ENCODE results near the gene OPTC. TPM values are rescaled to one million over a fixed set of nuclear protein-coding genes. Genes with fewer than 3 reads are reported as not detected.

The OPTC gene
- total and polyA plus RNA-seq, 3 donors from 2014 or later, result 0.55 to 1.1 (median 0.87) TPM

DNA sequence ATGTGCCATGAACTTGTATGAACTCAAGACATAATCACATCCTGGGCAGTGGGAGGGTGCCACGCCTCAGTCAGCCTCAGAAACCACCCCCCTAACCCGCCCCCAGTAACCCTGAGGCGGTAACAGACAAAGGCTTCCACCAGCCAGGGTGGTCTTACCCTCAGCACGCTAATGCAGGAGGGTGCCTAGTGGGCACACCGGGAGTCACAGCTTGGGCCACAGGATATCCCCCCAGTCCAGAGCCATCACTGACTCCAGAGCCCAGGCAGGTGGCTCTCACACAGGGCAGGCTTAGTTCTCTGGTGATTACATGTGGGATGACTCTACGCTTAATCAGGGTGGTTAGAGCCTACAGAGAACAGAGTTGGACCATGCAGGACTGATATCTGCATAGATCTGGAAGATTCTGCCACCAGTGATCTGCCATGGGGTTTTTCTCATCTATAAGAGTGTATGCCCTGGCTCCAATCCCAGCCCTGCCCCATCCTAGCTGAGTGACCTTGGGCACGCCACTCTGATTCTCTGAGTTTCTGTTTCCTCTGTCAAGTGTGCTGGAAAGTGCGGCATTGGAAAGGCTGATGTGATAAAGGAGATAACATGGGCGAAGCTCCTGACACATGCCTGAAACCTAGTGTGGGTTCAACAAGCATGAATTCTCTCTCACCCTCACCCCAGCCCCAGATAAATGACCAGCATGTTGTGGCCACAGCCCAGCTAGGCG is 27.3 kb downstream of the OPTC start:
- DNase-seq, result peak; percentile 86
- intact Hi-C loops (cut with DNase I; ENCODE audit: low total_unique reads), result no loop called here
- peaks cover 35% of the 10 kb centered on the region for H3K4me1 ChIP-seq
- H3K27ac ChIP-seq, result no peak overlapping the region
- no peaks in the 10 kb centered on the region for H3K27me3 ChIP-seq
- TF ChIP-seq, protein P1, sequence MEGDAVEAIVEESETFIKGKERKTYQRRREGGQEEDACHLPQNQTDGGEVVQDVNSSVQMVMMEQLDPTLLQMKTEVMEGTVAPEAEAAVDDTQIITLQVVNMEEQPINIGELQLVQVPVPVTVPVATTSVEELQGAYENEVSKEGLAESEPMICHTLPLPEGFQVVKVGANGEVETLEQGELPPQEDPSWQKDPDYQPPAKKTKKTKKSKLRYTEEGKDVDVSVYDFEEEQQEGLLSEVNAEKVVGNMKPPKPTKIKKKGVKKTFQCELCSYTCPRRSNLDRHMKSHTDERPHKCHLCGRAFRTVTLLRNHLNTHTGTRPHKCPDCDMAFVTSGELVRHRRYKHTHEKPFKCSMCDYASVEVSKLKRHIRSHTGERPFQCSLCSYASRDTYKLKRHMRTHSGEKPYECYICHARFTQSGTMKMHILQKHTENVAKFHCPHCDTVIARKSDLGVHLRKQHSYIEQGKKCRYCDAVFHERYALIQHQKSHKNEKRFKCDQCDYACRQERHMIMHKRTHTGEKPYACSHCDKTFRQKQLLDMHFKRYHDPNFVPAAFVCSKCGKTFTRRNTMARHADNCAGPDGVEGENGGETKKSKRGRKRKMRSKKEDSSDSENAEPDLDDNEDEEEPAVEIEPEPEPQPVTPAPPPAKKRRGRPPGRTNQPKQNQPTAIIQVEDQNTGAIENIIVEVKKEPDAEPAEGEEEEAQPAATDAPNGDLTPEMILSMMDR (IDR thresholded peaks at IDR 0.05), result no peak
- no peak for TF ChIP-seq POLR2A (IDR thresholded peaks at IDR 0.05)
- WGBS, 2 donors, result 61 to 63% methylated on average over 9 to 10 of the region's 10 CpGs
- H3K36me3 ChIP-seq (ENCODE audit: low read depth, missing control alignments), result no peaks in the 10 kb centered on the region
- no peaks in the 10 kb centered on the region for H3K9me3 ChIP-seq
- no peak overlapping the region for H3K4me3 ChIP-seq

DNA sequence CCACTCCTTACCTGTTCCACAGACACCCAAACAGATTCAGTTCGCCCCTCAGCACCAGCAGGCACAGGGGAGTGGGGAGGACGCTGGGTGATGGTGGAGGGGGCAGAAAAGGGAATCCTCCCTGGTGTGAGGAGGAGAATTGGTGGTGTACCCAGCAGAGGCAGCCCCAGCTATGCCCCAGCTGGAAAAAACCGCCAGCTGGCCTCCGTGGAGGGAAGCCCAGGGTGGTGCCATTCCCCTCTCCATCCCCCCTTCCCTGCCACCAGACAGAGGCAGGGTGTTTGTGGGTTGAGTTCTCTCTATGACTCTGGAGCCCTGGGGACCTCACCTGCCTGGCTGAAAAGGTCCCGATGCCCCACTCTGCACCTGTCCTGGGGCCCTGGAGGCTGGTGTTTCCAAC is 27.9 kb downstream of the OPTC start:
- Histone ChIP-seq H3K4me3 (no peak overlapping the region), H3K27me3 (no peaks in the 10 kb centered on the region), H3K36me3 (ENCODE audit: low read depth, missing control alignments) (no peaks in the 10 kb centered on the region), H3K27ac (no peak overlapping the region), H3K9me3 (no peaks in the 10 kb centered on the region), H3K4me1 (peaks cover 35% of the 10 kb centered on the region)
- 72 to 93% methylated on average over 4 to 5 of the region's 5 CpGs for WGBS, 2 donors
- no peak for TF ChIP-seq POLR2A (IDR thresholded peaks at IDR 0.05)
- TF ChIP-seq, protein P1 (IDR thresholded peaks at IDR 0.05), result no peak
- intact Hi-C loops (cut with DNase I; ENCODE audit: low total_unique reads), result no loop called here
- DNase-seq, result no peak

DNA sequence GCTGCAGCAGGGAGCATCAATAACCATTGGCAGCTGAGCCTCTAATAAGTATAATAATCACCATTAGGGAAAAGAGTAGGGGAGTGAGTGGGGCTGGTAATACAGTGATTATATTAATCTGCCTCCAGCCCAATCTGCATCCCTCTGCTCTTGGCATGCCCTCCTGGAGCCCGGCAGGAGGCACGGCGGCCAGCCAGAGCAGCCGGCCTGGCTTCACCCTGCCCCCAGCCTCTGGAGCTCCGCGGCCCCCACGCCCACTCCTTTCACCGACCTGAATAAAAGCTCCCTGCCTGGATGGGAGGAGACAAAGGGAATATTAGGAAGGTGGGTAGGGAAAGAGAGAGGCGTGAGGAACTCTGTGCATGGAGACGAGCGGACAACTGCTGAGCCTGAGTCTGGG is 28.3 kb downstream of the OPTC start:
- Histone ChIP-seq H3K27me3 (no peaks in the 10 kb centered on the region), H3K4me3 (no peak overlapping the region), H3K36me3 (ENCODE audit: low read depth, missing control alignments) (no peaks in the 10 kb centered on the region), H3K9me3 (no peaks in the 10 kb centered on the region), H3K27ac (no peak overlapping the region), H3K4me1 (peaks cover 35% of the 10 kb centered on the region)
- DNase-seq, result no peak
- intact Hi-C loops (cut with DNase I; ENCODE audit: low total_unique reads), result no loop called here
- WGBS, 2 donors, result 51 to 68% methylated on average over 9 to 11 of the region's 11 CpGs
- TF ChIP-seq, protein P1 (IDR thresholded peaks at IDR 0.05), result no peak
- no peak for TF ChIP-seq POLR2A (IDR thresholded peaks at IDR 0.05)

DNA sequence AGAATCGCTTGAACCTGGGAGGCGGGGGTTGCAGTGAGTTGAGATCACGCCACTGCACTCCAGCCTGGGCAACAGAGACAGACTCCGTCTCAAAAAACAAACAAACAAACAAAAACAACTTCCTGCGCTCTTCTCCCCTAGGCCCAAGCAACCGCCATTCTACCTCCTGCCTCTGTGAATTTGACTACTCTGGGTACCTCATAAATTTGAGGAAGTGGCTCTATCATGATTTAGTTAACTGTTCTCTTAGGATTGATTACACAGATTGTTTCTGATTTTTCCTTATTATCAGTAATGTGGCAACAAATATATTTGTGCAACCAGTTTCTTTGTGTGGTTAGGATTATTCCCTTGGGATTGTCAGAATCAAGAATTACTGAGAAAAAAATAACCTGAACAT is 29.7 kb downstream of the OPTC start:
- Histone ChIP-seq H3K9me3 (no peaks in the 10 kb centered on the region), H3K4me3 (no peak overlapping the region), H3K27ac (no peak overlapping the region), H3K27me3 (no peaks in the 10 kb centered on the region), H3K4me1 (peaks cover 39% of the 10 kb centered on the region), H3K36me3 (ENCODE audit: low read depth, missing control alignments) (no peaks in the 10 kb centered on the region)
- 91 to 94% methylated on average over 6 of the region's 6 CpGs for WGBS, 2 donors
- intact Hi-C loops (cut with DNase I; ENCODE audit: low total_unique reads), result no loop called here
- TF ChIP-seq, protein P1 (IDR thresholded peaks at IDR 0.05), result no peak
- TF ChIP-seq POLR2A (IDR thresholded peaks at IDR 0.05), result no peak
- no peak for DNase-seq

DNA sequence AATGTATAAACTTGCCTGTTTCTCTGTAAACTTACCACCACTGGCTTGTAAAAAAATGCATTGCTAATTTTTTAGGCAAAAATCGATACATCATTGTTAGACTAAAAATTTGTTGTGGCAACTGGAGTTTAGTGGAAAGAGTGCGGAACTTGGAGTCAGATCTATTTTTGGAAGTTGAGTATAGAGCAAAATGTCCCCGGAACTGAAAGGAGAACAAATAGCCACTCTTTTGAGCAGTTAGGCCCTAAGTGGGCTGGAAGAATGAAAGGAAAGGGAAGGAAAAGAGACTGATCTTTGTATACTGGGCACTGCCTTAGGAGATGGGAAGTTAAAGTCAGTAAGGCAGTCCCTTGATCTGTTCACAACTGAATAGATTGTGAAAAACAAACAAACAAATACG is 30.2 kb downstream of the OPTC start:
- Histone ChIP-seq H3K36me3 (ENCODE audit: low read depth, missing control alignments) (no peaks in the 10 kb centered on the region), H3K27ac (no peak overlapping the region), H3K4me1 (peaks cover 42% of the 10 kb centered on the region), H3K4me3 (no peak overlapping the region), H3K9me3 (no peaks in the 10 kb centered on the region), H3K27me3 (no peaks in the 10 kb centered on the region)
- WGBS, 2 donors, result 49 to 55% methylated on average over 4 of the region's 4 CpGs
- intact Hi-C loops (cut with DNase I; ENCODE audit: low total_unique reads), result no loop called here
- no peak for DNase-seq
- TF ChIP-seq, protein P1 (IDR thresholded peaks at IDR 0.05), result no peak
- no peak for TF ChIP-seq POLR2A (IDR thresholded peaks at IDR 0.05)
